Adrenal gland (tissue), 12 donors: Measurements from ENCODE around the gene ZNF609. TPM values are rescaled to one million over a fixed set of nuclear protein-coding genes. Genes with fewer than 3 reads are reported as not detected.
A peak's percentile ranks its signal among the peaks of the same experiment; 100 is the strongest.

ENCODE experiments used
- DNase-seq, 7 donors: peaks; one replicate each; pipeline ENCODE4 v3.0.0-alpha.2; 2019 to 2020
- H3K27ac ChIP-seq, 5 donors: fragments of 200-600 bp; sonication (generic) in 4 of 5; 1 replicate in 3 of 5; 2 replicates in 2 of 5; pipeline versions ENCODE4 v1.5.1 to v1.8.0; 2016 to 2020; ENCODE audit warnings: mild to moderate bottlenecking in 1 of 5
- H3K27me3 ChIP-seq: fragments of 200-600 bp; 2 replicates; pipeline ENCODE4 v1.8.0; 2021
- H3K36me3 ChIP-seq, 2 donors: fragments of 200-600 bp; replicated peaks in 1 of 2; 1 replicate in 1 of 2; 2 replicates in 1 of 2; pipeline versions ENCODE4 v1.5.1 to v1.8.0; 2018 to 2022
- H3K4me1 ChIP-seq, 2 donors: fragments of 200-600 bp; replicated peaks in 1 of 2; 1 replicate in 1 of 2; 2 replicates in 1 of 2; pipeline versions ENCODE4 v1.5.1 to v1.8.0; 2018 to 2021
- H3K4me3 ChIP-seq, 4 donors: fragments of 200-600 bp; sonication (generic) in 3 of 4; one replicate each; pipeline ENCODE4 v1.5.1; 2016 to 2018
- H3K9me3 ChIP-seq, 3 donors: fragments of 200-600 bp; sonication (generic) in 1 of 3; replicated peaks in 1 of 3; 1 replicate in 2 of 3; 2 replicates in 1 of 3; pipeline versions ENCODE4 v1.5.1 to v1.8.0; 2016 to 2021
- POLR2A ChIP-seq, 2 donors: fragments of 450-650 bp; IDR thresholded peaks; one replicate each; pipeline ENCODE4 v1.6.1; 2017; ENCODE audit warnings: antibody characterized with exemption in 2 of 2, mild to moderate bottlenecking in 2 of 2, moderate library complexity in 1 of 2
- WGBS, 4 donors: extraction: QIAGEN DNeasy Blood & Tissue Kit in 2 of 4; methylation state at CpG; one replicate each; pipeline versions ENCODE4 v1.1.5 to v1.1.7; 2013 to 2017; 5-methylcytosine and 5-hydroxymethylcytosine counted together
- intact Hi-C, 2 donors: fragments of 100-400 bp; cut with DNase I; formaldehyde crosslinking; loops; one replicate each; pipeline versions ENCODE4 v1.14.1 to v1.15.0; 2022 to 2023
- polyA plus RNA-seq, 3 donors: library from polyadenylated mRNA; stranded (reverse); fragments of 200-250 nt in 2 of 3; fragments of 350-450 nt in 1 of 3; fragmentation: Illumina TruSeq in 1 of 3; extraction: RNeasy Lipid Tissue Mini Kit (QIAGEN cat#74804) in 1 of 3; gene quantifications; one replicate each; pipeline ENCODE4 v1.2.3, GENCODE V29; 2013 to 2014
- total RNA-seq, 9 donors: library from RNA; depleted of rRNA in 4 of 9; stranded (reverse); fragments of >200 nt in 4 of 9; fragments of 120-200 nt in 1 of 9; fragmentation: NEBNext Ultra II Directional in 1 of 9; extraction: Animal tissue kit (Norgen Biotek cat#: 25700) in 1 of 9; gene quantifications; one replicate each; pipeline versions ENCODE4 v1.1.0 to v1.2.4, GENCODE V29; 2013 to 2023
- TF ChIP-seq, protein P1 (sequence below), 6 experiments: fragments of 450-650 bp in 4 of 6; fragments of 200-600 bp in 2 of 6; sonication (generic) in 1 of 6; IDR thresholded peaks; 1 replicate in 5 of 6; 2 replicates in 1 of 6; pipeline versions ENCODE4 v1.5.1 to v1.8.0; 2016 to 2021; ENCODE audit warnings: antibody characterized with exemption in 6 of 6, mild to moderate bottlenecking in 2 of 6, moderate library complexity in 1 of 6
- donor health status: healthy with polysubstance abuse.
- donor health status: Bipolar disorder and iron deficiency.
- donor health status: DM: yes; HTN: yes; CAD: no.
- donor health status: DM: no; HTN: no; CAD: no.
- donor health status: DM: no; HTN: no; CAD: no.
- donor health status: DM: yes; HTN: yes; CAD: no.

The ZNF609 gene
- total and polyA plus RNA-seq, 12 donors = 4.4 to 35.5 (median 25.4) TPM

DNA sequence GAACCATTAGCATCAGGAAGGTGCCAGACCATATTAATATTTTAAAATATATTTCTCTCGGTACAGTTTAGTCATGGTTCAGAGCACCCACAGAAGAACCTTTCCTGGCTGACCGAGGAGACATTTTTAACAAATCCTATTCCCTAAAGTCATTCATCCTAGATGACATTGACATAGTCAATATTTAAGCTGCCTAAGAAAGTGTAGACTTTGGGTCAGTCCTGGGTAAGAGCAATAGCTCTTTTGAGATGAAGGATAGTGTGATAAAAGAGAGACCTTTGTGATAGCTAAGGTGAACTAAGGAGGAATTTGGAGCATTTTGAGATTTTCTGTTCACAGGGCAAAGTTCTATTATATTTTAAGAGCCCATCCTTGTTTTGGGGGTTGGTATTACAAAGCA is 47.5 kb downstream of the ZNF609 start:
- WGBS, 4 donors = 49 to 59% (median 54%) methylated on average over 2 of the region's 2 CpGs
- Histone ChIP-seq H3K27me3 (no peaks in the 10 kb centered on the region), H3K36me3 (no peaks in the 10 kb centered on the region), H3K9me3 (no peaks in the 10 kb centered on the region), H3K4me1 (peaks cover 27 to 51% of the 10 kb centered on the region in 2 donors), H3K27ac (peak overlapping the region in 4 of 5 donors; percentile 57 to 72 (median 66)), H3K4me3 (no peak overlapping the region)
- intact Hi-C loops = no loop called here
- no peak for DNase-seq
- TF ChIP-seq, protein P1, sequence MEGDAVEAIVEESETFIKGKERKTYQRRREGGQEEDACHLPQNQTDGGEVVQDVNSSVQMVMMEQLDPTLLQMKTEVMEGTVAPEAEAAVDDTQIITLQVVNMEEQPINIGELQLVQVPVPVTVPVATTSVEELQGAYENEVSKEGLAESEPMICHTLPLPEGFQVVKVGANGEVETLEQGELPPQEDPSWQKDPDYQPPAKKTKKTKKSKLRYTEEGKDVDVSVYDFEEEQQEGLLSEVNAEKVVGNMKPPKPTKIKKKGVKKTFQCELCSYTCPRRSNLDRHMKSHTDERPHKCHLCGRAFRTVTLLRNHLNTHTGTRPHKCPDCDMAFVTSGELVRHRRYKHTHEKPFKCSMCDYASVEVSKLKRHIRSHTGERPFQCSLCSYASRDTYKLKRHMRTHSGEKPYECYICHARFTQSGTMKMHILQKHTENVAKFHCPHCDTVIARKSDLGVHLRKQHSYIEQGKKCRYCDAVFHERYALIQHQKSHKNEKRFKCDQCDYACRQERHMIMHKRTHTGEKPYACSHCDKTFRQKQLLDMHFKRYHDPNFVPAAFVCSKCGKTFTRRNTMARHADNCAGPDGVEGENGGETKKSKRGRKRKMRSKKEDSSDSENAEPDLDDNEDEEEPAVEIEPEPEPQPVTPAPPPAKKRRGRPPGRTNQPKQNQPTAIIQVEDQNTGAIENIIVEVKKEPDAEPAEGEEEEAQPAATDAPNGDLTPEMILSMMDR (IDR thresholded peaks at IDR 0.05) = no peak
- no peak for TF ChIP-seq POLR2A (IDR thresholded peaks at IDR 0.05)

DNA sequence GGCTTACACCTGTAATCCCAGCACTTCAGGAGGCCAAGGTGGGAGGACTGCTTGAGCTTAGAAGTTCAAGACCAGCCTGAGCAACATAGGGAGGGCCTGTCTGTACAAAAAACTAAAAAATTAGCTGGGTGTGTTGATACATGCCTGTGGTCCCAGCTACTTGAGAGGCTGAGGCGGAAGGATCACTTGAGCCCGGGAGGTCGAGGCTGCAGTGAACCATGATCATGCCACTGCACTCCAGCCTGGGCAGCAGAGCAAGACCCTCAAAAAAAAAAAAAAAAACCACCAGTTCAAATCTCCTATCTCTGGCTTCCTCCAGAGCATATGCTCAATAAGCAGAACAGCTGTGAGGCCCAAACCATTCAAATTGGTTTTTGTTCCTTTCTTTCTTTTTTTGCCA is 53.4 kb downstream of the ZNF609 start:
- no peaks in the 10 kb centered on the region for H3K36me3 ChIP-seq
- no peak overlapping the region for H3K4me3 ChIP-seq
- H3K27ac ChIP-seq = no peak overlapping the region
- no peak for DNase-seq
- peaks cover 0 to 15% of the 10 kb centered on the region in 2 donors for H3K4me1 ChIP-seq
- no peaks in the 10 kb centered on the region for H3K27me3 ChIP-seq
- WGBS, 4 donors = 86 to 100% (median 92%) methylated on average over 3 of the region's 3 CpGs
- intact Hi-C loops = no loop called here
- no peaks in the 10 kb centered on the region for H3K9me3 ChIP-seq
- TF ChIP-seq, protein P1 (IDR thresholded peaks at IDR 0.05) = no peak
- TF ChIP-seq POLR2A (IDR thresholded peaks at IDR 0.05) = no peak

DNA sequence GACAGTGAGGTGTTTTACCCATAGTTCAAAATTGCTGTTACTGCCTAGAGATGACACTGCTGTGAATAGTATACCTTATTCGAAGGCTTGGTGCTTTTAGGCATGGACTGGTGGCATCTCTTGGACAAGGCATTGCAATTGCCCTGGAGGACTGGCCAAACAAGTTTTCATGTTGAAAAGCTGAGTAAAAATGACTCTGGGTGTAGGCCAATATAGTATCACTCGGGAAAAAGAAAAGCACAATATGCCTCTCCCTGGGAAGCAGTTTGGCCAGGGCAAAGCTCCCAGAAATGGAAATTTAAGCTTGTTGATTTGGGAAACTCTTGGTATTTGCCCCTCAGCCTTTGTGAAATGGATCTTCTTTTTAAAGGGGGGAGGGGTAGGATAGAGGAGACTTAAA is 54.8 kb downstream of the ZNF609 start:
- Histone ChIP-seq H3K4me1 (peaks cover 0 to 1% of the 10 kb centered on the region in 2 donors), H3K36me3 (no peaks in the 10 kb centered on the region), H3K27ac (no peak overlapping the region), H3K4me3 (no peak overlapping the region), H3K27me3 (no peaks in the 10 kb centered on the region), H3K9me3 (no peaks in the 10 kb centered on the region)
- DNase-seq = no peak
- intact Hi-C loops = no loop called here
- 63 to 79% (median 69%) methylated on average over 2 of the region's 2 CpGs for WGBS, 4 donors
- TF ChIP-seq, protein P1 (IDR thresholded peaks at IDR 0.05) = no peak
- TF ChIP-seq POLR2A (IDR thresholded peaks at IDR 0.05) = no peak

- no peak for TF ChIP-seq POLR2A (IDR thresholded peaks at IDR 0.05)
- TF ChIP-seq, protein P1 (IDR thresholded peaks at IDR 0.05) = no peak
- Histone ChIP-seq H3K4me1 (peaks cover under 1 to 2% of the 10 kb centered on the region in 2 donors), H3K36me3 (no peaks in the 10 kb centered on the region), H3K4me3 (no peak overlapping the region), H3K9me3 (no peaks in the 10 kb centered on the region), H3K27ac (no peak overlapping the region), H3K27me3 (no peaks in the 10 kb centered on the region)
- 88 to 95% (median 94%) methylated on average over 9 of the region's 9 CpGs for WGBS, 4 donors
- intact Hi-C loops = no loop called here
- DNase-seq = no peak
Observed at GRCh38 chr15:64515825-64516224, 55.4 kb downstream of the ZNF609 start.
